Measurements from ENCODE around the gene RIPOR1. TPM values are rescaled to one million over a fixed set of nuclear protein-coding genes. Genes with fewer than 3 reads are reported as not detected.

RIPOR1 gene
- total RNA-seq, 3 donors from 2014 or later, result 17.9 to 26.2 (median 18.0) TPM

GRCh38 chr16:67549936-67550335 lies 21.3 kb downstream of the RIPOR1 start:
- no peak for ATAC-seq

GRCh38 chr16:67551091-67551490 lies 22.5 kb downstream of the RIPOR1 start:
- H3K4me1 Mint-ChIP-seq (ENCODE audit: low read depth), result peaks cover 64% of the 10 kb centered on the region
- DNase-seq, result no peak
- no peak for ATAC-seq
- H3K27me3 Mint-ChIP-seq (ENCODE audit: low read depth), result no peaks in the 10 kb centered on the region
- H3K4me3 Mint-ChIP-seq, result no peak overlapping the region
- H3K36me3 Mint-ChIP-seq (ENCODE audit: insufficient read depth), result no peaks in the 10 kb centered on the region
- H3K9me3 Mint-ChIP-seq, result no peaks in the 10 kb centered on the region

More at GRCh38 chr16:67549936-67550335, 21.3 kb downstream of the RIPOR1 start:
- H3K4me3 Mint-ChIP-seq, result no peak overlapping the region
- no peaks in the 10 kb centered on the region for H3K36me3 Mint-ChIP-seq (ENCODE audit: insufficient read depth)
- no peak for DNase-seq
- H3K4me1 Mint-ChIP-seq (ENCODE audit: low read depth), result peaks cover 55% of the 10 kb centered on the region
- H3K9me3 Mint-ChIP-seq, result no peaks in the 10 kb centered on the region
- no peaks in the 10 kb centered on the region for H3K27me3 Mint-ChIP-seq (ENCODE audit: low read depth)

GRCh38 chr16:67551972-67552371 lies 23.3 kb downstream of the RIPOR1 start:
- H3K36me3 Mint-ChIP-seq (ENCODE audit: insufficient read depth), result no peaks in the 10 kb centered on the region
- H3K27me3 Mint-ChIP-seq (ENCODE audit: low read depth), result no peaks in the 10 kb centered on the region
- no peak overlapping the region for H3K4me3 Mint-ChIP-seq
- no peaks in the 10 kb centered on the region for H3K9me3 Mint-ChIP-seq
- DNase-seq (no peak), ATAC-seq (no peak)
- peaks cover 67% of the 10 kb centered on the region for H3K4me1 Mint-ChIP-seq (ENCODE audit: low read depth)

- no peak for DNase-seq
- Mint-ChIP-seq H3K4me1 (ENCODE audit: low read depth) (peaks cover 67% of the 10 kb centered on the region), H3K9me3 (no peaks in the 10 kb centered on the region)
Observed at GRCh38 chr16:67552476-67552875, 23.8 kb downstream of the RIPOR1 start.

GRCh38 chr16:67555795-67556212 lies 27.2 kb downstream of the RIPOR1 start:
- DNase-seq (no peak), ATAC-seq (peak; percentile 94 to 97)
- Mint-ChIP-seq H3K4me3 (peak overlapping the region; percentile 57), H3K36me3 (ENCODE audit: insufficient read depth) (no peaks in the 10 kb centered on the region), H3K4me1 (ENCODE audit: low read depth) (peaks cover 53% of the 10 kb centered on the region), H3K27me3 (ENCODE audit: low read depth) (no peaks in the 10 kb centered on the region), H3K9me3 (no peaks in the 10 kb centered on the region)

More at GRCh38 chr16:67552476-67552875, 23.8 kb downstream of the RIPOR1 start:
- ATAC-seq, result no peak
- Mint-ChIP-seq H3K36me3 (ENCODE audit: insufficient read depth) (no peaks in the 10 kb centered on the region), H3K27me3 (ENCODE audit: low read depth) (no peaks in the 10 kb centered on the region), H3K4me3 (no peak overlapping the region)

GRCh38 chr16:67558859-67559258 lies 30.2 kb downstream of the RIPOR1 start:
- ATAC-seq, result no peak
- H3K27me3 Mint-ChIP-seq (ENCODE audit: low read depth), result no peaks in the 10 kb centered on the region
- no peak overlapping the region for H3K4me3 Mint-ChIP-seq
- no peak for DNase-seq
- no peaks in the 10 kb centered on the region for H3K9me3 Mint-ChIP-seq
- no peaks in the 10 kb centered on the region for H3K36me3 Mint-ChIP-seq (ENCODE audit: insufficient read depth)
- peaks cover 46% of the 10 kb centered on the region for H3K4me1 Mint-ChIP-seq (ENCODE audit: low read depth)

GRCh38 chr16:67560827-67561342 lies 32.3 kb downstream of the RIPOR1 start:
- no peaks in the 10 kb centered on the region for H3K27me3 Mint-ChIP-seq (ENCODE audit: low read depth)
- peaks cover 48% of the 10 kb centered on the region for H3K4me1 Mint-ChIP-seq (ENCODE audit: low read depth)
- DNase-seq, result no peak
- H3K9me3 Mint-ChIP-seq, result no peaks in the 10 kb centered on the region
- no peak for ATAC-seq
- H3K36me3 Mint-ChIP-seq (ENCODE audit: insufficient read depth), result no peaks in the 10 kb centered on the region
- H3K4me3 Mint-ChIP-seq, result peak overlapping the region; percentile 85

GRCh38 chr16:67561501-67561823 lies 32.8 kb downstream of the RIPOR1 start:
- peak overlapping the region; percentile 85 for H3K4me3 Mint-ChIP-seq
- H3K36me3 Mint-ChIP-seq (ENCODE audit: insufficient read depth), result no peaks in the 10 kb centered on the region
- no peaks in the 10 kb centered on the region for H3K9me3 Mint-ChIP-seq
- H3K27me3 Mint-ChIP-seq (ENCODE audit: low read depth), result no peaks in the 10 kb centered on the region
- peaks cover 45% of the 10 kb centered on the region for H3K4me1 Mint-ChIP-seq (ENCODE audit: low read depth)
- ATAC-seq (no peak), DNase-seq (no peak)

GRCh38 chr16:67561824-67562525 lies 33.3 kb downstream of the RIPOR1 start:
- peak overlapping the region; percentile 85 for H3K4me3 Mint-ChIP-seq
- H3K9me3 Mint-ChIP-seq, result no peaks in the 10 kb centered on the region
- peaks cover 45% of the 10 kb centered on the region for H3K4me1 Mint-ChIP-seq (ENCODE audit: low read depth)
- no peaks in the 10 kb centered on the region for H3K36me3 Mint-ChIP-seq (ENCODE audit: insufficient read depth)
- ATAC-seq (peak; percentile 75 to 83), DNase-seq (peak; percentile 95)
- no peaks in the 10 kb centered on the region for H3K27me3 Mint-ChIP-seq (ENCODE audit: low read depth)

- H3K9me3 Mint-ChIP-seq, result no peaks in the 10 kb centered on the region
- H3K4me3 Mint-ChIP-seq, result peak within 1 kb of the TSS; percentile 85
- DNase-seq, result peak; percentile 80
- H3K4me1 Mint-ChIP-seq (ENCODE audit: low read depth), result peaks cover 44% of the 10 kb centered on the region
- no peaks in the 10 kb centered on the region for H3K27me3 Mint-ChIP-seq (ENCODE audit: low read depth)
- peak; percentile 73 to 74 for ATAC-seq
- H3K36me3 Mint-ChIP-seq (ENCODE audit: insufficient read depth), result no peaks in the 10 kb centered on the region
Observed at GRCh38 chr16:67562526-67562917, 33.9 kb downstream of the RIPOR1 start, which contains the start of gene CTCF. Gene CTCF, plus strand, starts transcription at chr16:67562526. Its CDS starts 48,307 bp downstream, at chr16:67610833.

GRCh38 chr16:67562918-67563707 lies 34.5 kb downstream of the RIPOR1 start:
- Mint-ChIP-seq H3K27me3 (ENCODE audit: low read depth) (no peaks in the 10 kb centered on the region), H3K4me3 (peak overlapping the region; percentile 84), H3K36me3 (ENCODE audit: insufficient read depth) (no peaks in the 10 kb centered on the region), H3K9me3 (no peaks in the 10 kb centered on the region), H3K4me1 (ENCODE audit: low read depth) (peaks cover 43% of the 10 kb centered on the region)
- DNase-seq (peak; percentile 56), ATAC-seq (peak; percentile 9 to 19)

- H3K27me3 Mint-ChIP-seq (ENCODE audit: low read depth), result no peaks in the 10 kb centered on the region
- peaks cover 43% of the 10 kb centered on the region for H3K4me1 Mint-ChIP-seq (ENCODE audit: low read depth)
- no peak for DNase-seq
- no peak for ATAC-seq
- peak overlapping the region; percentile 84 for H3K4me3 Mint-ChIP-seq
- H3K36me3 Mint-ChIP-seq (ENCODE audit: insufficient read depth), result no peaks in the 10 kb centered on the region
- H3K9me3 Mint-ChIP-seq, result no peaks in the 10 kb centered on the region
Observed at GRCh38 chr16:67563708-67564468, 35.3 kb downstream of the RIPOR1 start.

GRCh38 chr16:67565470-67566100 lies 37.0 kb downstream of the RIPOR1 start:
- no peak overlapping the region for H3K4me3 Mint-ChIP-seq

GRCh38 chr16:67571464-67571863 lies 42.8 kb downstream of the RIPOR1 start:
- ATAC-seq (no peak), DNase-seq (no peak)
- no peaks in the 10 kb centered on the region for H3K9me3 Mint-ChIP-seq
- H3K36me3 Mint-ChIP-seq (ENCODE audit: insufficient read depth), result peaks cover 8% of the 10 kb centered on the region
- peaks cover 12% of the 10 kb centered on the region for H3K4me1 Mint-ChIP-seq (ENCODE audit: low read depth)
- no peaks in the 10 kb centered on the region for H3K27me3 Mint-ChIP-seq (ENCODE audit: low read depth)
- no peak overlapping the region for H3K4me3 Mint-ChIP-seq

More at GRCh38 chr16:67565470-67566100, 37.0 kb downstream of the RIPOR1 start:
- Mint-ChIP-seq H3K4me1 (ENCODE audit: low read depth) (peaks cover 41% of the 10 kb centered on the region), H3K36me3 (ENCODE audit: insufficient read depth) (no peaks in the 10 kb centered on the region), H3K27me3 (ENCODE audit: low read depth) (no peaks in the 10 kb centered on the region), H3K9me3 (no peaks in the 10 kb centered on the region)
- ATAC-seq (no peak), DNase-seq (no peak)

All from activated T-cell treated with anti-CD3 and anti-CD28 coated beads, Interleukin-2, amount 50 U/mL, for 4 hours (primary cell).